ENCODE results near the gene PDCD1.
"Not testable (repeated sequence)": the region's sequence is repeated elsewhere in the genome, so short reads cannot be mapped to it uniquely, and the experiment has no call there.

PDCD1 gene

GRCh38 chr2:241814393-241814642 lies 44.4 kb downstream of the PDCD1 start:
- DNase-seq (ENCODE audit: low read depth in 2 of 2) = no peak

GRCh38 chr2:241813644-241814392 lies 44.9 kb downstream of the PDCD1 start:
- DNase-seq (ENCODE audit: low read depth in 2 of 2) = no peak

DNA sequence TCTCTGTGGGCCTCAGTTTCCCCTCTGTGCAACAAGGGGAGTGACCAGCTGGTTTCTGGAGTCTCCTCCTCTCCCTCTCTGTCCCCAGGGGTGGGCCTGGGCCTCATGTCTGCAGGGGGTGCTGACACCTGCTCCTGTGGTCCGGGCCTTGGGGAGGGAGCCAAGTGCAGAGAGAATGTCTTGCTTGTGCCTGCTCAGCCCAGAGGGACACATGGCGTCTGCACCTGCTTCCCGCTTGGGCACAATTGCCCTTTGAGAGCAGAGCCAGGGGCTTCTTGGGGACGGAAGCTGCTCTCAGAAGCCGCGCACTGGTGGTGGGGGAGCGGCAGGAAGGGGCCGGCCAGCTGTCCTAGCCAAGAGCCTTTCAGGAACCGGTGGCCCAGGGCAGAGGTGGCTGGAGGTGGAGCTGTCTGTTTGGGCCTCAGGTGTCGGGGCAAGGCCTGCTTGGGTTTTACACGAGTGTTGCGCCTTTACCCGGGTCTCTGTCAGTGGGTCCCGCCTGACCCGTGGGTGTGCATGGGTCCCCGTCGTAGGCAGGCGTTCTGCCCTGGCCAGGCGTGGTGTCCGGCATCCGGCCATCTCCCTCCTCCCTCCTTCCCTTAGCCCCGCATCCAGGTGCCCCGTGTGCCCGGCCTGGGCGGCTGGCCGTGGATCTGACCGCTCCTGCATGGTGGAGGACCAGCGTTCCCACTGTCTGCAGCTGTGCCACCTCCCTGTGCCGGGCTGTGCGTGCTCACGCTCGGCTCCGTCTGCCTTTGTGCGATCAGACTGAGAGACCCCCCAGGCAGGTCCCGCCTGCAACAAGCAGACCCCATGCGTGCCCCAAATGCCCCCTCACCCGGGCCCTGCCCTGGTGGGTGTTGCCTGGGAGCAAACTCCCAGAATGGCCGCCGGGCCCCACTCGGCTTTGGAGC lies 45.7 kb downstream of the PDCD1 start:
- DNase-seq (ENCODE audit: low read depth in 2 of 2) = no peak

DNA sequence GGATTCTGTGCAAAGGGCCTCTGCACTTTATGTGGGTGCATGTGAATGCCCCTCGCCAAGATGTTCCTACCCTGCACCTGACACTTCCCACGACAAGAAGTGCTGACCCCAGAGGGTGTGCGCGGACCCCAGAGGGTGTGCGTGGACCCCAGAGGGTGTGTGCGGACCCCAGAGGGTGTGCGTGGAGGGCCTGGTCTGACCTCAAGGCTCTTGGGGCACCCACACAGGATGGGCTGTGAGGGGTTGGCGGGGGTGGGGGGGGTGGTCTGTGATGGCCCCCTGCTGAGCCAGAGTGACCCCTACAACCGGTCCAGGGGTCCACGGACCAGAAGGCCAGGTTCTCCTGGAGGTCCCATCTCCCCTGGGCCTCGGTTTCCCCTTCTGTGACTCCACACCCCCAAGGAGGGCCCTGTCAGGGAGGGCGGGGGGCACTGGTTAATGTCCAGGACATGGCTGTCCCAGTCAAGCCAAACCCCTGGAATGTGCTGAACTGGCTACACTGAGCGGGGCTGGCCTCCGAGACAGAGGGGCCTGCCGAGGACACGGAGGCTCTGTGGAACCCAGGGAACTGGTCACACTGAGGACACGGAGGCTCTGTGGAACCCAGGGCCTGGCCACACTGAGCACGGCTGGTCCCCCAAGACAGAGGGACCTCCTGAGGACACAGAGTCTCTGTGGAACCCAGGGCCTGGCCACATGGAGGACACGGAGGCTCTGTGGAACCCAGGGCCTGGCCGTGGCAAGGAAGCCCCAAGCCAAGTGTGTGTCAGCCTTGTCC lies 46.6 kb downstream of the PDCD1 start:
- no peak for DNase-seq (ENCODE audit: low read depth in 2 of 2)

- DNase-seq (ENCODE audit: low read depth in 2 of 2) = no peak
Measured at GRCh38 chr2:241811201-241811951, 47.3 kb downstream of the PDCD1 start.

- DNase-seq (ENCODE audit: low read depth in 2 of 2) = no peak
Measured at GRCh38 chr2:241810307-241811200, 48.1 kb downstream of the PDCD1 start.

- no peak for DNase-seq (ENCODE audit: low read depth in 2 of 2)
Measured at GRCh38 chr2:241809383-241810306, 49.0 kb downstream of the PDCD1 start.

DNA sequence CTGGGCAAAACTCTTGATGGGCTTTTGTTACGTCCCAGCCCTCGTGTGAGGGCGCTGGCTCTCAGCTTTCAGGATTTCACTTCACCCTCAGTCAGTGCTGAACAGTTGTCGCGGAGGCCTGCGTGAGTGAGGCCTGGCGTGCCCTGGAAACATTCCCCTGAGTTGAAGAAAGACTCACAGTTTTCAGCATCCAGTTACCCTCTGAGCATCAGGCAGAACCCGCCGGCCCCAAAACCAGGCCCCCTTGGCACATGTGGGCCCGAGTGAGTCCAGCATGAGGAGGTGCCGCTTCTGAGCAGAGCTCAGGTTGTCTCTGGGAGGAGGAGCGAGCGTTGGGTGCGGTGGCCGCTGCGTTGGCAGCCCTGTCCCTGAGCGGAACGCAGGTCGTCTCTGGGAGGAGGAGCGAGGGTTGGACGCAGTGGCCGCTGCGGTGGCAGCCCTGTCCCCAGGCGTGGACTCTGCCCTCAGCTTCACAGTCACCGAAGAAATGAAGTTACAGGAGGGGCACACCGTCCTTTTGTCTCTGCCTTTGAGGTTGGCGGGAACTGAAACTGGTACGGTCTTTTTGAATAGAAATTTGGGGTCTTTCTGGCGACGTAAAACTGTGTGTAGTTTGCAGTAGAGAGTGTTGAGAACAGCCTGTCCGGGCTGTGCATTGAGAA lies 49.8 kb downstream of the PDCD1 start, which contains the start of gene NEU4:
Gene NEU4 (plus strand): TSS at position 473 of the 662 bp plus-strand sequence. CDS start 5,292 bp downstream, outside the sequence.
- DNase-seq (ENCODE audit: low read depth in 2 of 2) = no peak

DNA sequence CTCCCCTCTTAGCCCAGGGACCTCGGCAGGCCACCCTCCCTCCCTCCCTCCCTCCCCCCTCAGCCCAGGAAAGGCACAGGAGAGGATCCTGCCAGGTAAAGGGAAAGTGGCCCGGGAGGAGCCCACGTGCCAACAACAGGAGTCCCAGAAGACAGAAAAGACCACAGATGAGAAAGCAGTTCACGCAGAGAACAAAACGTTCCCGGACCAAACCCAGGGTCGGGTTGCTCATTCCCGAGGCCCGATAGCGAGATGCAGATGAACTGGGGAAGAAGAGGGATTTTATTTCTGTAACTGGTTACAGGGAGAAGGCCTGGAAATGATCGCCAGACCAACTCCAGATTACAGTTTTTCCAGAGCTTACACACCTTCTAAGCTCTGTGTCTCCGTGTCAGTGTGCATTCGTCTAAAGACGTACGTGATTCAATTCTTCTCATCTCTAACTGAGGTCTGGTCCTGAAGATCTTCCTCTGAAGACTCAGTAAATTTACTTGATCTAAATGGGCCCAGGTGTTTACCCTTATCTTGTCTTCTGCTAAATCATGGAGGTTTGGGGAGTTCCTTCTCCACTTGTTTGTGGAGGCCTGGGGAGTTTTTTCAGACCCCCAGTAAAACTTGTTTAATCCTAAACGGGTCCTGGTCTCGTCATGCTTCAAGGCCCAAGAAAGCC lies 50.5 kb downstream of the PDCD1 start:
- DNase-seq (ENCODE audit: low read depth in 2 of 2) = no peak

DNA sequence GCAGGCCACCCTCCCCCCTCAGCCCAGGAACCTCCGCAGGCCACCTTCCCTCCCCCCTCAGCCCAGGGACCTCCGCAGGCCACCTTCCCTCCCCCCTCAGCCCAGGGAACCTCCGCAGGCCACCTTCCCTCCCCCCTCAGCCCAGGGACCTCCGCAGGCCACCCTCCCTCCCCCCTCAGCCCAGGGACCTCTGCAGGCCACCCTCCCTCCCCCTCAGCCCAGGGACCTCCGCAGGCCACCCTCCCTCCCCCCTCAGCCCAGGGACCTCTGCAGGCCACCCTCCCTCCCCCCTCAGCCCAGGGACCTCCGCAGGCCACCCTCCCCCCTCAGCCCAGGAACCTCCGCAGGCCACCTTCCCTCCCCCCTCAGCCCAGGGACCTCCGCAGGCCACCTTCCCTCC lies 52.5 kb downstream of the PDCD1 start:
- DNase-seq (ENCODE audit: low read depth in 2 of 2) = not testable (repeated sequence)

GRCh38 chr2:241804326-241805229 lies 54.1 kb downstream of the PDCD1 start:
- DNase-seq (ENCODE audit: low read depth in 2 of 2) = no peak

- DNase-seq (ENCODE audit: low read depth in 2 of 2) = no peak
Measured at GRCh38 chr2:241803387-241804325, 55.0 kb downstream of the PDCD1 start.

GRCh38 chr2:241802421-241803318 lies 56.0 kb downstream of the PDCD1 start:
- DNase-seq (ENCODE audit: low read depth in 2 of 2) = no peak

DNA sequence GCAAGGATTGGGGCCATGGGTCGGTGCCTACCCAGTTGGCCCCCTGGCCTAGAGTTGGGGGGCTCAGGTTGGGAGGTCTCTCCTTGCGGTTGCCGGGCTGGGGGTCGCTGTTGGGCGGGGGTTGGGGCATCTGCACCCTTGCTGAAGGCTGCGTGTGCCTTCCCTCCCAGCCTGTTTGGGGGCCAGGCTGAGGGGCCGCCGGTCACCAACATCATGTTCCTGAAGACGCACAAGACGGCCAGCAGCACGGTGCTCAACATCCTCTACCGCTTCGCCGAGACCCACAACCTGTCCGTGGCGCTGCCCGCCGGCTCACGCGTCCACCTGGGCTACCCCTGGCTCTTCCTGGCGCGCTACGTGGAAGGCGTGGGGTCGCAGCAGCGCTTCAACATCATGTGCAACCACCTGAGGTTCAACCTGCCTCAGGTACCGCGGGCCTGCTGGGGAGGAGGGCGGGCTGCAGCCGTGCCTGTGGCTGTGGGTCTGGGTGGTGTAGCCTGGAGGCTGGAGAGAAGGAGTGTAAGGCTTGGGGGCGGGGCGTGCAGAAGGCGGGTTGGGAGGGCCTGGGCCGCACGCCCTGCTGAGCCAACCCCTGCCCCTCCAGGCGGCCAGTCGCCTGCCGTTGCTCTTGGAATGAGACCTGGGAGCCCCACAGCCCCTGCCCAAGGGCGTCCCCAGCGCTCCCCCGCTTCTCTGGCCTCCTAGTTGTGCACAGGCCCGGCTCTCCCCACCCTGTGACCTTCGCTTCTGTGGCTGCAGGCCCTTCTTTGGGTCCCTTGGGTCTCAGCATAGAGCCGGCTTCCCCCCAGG lies 56.9 kb downstream of the PDCD1 start:
- DNase-seq (ENCODE audit: low read depth in 2 of 2) = no peak

Data from activated CD8-positive, alpha-beta memory T cell treated with anti-CD3 and anti-CD28 coated beads for 4 hours (primary cell).